SKM-1 treated with dmso at 0.1 percent for 144 hours (cell line): Measurements from ENCODE around the gene ADRM1.

Experiments used
- DNase-seq: peaks from one replicate; lab custom pipeline; 2025; ENCODE audit not compliant: unreplicated experiment; lab: John Stamatoyannopoulos, UW

ADRM1 gene

GRCh38 chr20:62323146-62323979 lies 20.6 kb downstream of the ADRM1 start:
- no peak for DNase-seq

GRCh38 chr20:62323980-62324906 lies 21.4 kb downstream of the ADRM1 start:
- DNase-seq: no peak

DNA sequence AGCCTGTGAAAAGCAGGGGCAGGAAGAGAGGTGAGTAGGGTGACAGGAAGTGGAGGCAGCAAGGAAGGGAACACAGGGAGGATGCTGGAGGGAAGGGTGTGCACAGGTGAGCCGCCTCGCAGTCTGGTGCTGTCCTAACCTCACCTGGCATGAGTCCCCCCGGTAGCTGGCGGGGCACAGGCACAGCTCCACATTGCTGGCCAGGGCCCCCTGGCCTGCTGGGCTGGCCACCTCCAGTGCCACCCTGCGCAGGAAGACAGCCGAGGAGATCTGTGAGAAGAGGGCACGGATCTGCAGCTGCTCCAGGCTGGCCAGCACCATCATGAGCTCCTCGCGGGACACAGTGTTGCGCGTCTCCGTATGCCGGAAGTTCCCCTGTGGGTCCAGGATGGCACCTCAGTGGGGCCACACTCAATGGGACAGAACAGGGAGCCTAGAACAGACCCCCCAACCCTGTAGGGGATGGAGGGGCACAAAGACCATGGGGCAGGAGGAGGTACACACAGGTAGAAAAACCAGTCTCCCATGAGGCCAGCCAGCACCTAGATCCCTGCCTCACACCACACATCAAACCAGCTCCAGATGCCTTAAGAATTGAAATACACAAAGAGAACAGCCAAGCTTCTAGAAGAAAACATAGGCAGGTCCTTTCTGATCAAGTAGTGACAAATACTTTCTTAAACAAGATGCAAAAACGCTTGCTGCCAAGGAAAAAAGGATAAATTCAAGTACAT lies 22.5 kb downstream of the ADRM1 start:
- DNase-seq: no peak

DNA sequence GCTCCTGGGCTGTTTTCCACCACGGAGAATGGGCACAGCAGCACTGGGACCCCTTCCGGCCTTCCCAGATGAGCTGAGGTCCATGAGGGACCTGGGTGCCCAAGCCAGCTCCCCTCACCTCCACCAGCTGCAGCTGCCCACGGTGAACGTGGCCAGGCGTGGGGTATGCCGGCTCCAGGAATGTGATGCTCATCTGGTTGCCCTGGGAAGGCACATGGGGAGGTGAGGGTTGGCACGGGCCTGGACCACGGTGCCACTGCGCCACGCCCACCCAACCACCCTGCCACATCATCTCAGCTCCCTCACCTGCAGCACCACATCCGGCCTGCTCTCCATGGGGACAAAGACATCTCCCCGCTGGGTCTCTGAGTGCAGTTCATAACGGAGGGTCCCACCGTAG lies 23.8 kb downstream of the ADRM1 start:
- DNase-seq: no peak

DNA sequence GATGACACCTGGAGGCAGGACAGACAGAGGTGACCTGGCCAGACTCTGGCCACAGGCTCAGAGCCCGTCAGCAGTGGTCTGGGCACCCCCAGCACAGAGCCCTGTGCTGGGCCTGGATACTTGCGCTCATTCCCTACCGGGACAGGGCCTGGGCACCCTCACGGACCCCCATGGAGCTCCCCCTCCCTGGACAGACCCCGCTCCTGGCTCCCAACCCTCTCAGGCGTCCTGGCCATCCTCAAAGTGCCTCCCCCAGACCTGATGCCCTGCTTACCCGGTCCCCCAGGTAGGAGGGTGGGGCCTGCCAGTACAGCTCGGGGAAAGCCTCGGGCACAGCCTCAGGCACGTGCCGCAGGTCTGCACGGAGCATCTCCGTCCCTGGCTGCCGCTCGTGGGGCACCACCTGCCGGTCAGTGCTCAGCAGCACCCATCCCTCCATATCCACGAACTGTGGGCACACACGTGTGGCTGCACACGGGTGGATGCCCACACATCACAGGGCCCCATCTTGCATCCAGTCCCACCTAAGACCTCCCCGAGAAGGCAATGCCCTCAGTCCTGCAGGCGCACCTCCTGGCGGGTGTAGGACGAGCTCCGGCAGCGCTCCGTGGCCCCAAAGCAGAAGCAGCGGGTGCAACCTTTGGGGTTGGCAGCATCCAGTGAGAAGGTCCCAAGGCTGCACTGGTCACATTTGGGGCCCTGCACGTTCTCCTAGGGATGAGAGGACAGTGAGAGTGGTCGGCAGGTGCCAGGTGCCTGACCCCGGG lies 24.3 kb downstream of the ADRM1 start:
- DNase-seq: no peak

DNA sequence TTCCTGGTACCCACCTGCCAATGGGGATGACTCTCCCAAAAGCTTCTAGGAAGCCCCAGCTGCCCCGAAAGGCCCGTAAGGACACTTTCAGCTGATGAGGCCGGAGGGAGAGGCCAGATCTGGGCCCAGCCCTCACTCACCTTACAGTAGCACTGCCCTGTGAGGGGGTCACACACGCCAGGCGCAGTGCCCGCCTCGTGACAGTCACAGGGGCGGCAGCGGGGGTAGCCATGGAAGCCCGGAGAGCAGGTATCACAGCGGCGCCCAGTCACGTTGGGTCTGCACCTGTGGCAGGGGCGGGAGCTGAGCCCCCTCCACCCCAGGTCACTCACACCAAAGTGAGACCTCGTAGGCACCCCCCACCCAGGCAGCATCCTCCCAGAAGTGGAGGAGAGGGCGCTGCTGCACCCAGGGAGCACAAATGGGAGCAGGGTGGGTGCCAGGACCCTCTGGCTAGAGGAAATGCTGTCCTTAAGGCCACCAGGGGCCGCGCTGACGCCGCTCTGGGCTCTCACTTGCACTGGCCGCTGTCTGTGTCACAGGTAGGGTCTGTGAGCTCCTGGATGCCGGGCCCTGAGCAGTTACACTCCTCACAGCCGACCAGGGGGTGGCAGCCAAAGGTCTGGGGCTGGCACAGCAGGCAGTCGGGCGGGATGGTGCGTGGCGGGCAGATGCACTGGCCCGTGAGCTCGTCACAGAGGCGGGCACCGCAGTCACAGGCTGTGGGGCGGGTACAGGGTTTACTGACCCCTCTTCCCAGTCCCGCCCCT lies 25.1 kb downstream of the ADRM1 start:
- no peak for DNase-seq

- DNase-seq: no peak
These were observed 26.0 kb downstream of the ADRM1 start for GRCh38 chr20:62328684-62329388.

DNA sequence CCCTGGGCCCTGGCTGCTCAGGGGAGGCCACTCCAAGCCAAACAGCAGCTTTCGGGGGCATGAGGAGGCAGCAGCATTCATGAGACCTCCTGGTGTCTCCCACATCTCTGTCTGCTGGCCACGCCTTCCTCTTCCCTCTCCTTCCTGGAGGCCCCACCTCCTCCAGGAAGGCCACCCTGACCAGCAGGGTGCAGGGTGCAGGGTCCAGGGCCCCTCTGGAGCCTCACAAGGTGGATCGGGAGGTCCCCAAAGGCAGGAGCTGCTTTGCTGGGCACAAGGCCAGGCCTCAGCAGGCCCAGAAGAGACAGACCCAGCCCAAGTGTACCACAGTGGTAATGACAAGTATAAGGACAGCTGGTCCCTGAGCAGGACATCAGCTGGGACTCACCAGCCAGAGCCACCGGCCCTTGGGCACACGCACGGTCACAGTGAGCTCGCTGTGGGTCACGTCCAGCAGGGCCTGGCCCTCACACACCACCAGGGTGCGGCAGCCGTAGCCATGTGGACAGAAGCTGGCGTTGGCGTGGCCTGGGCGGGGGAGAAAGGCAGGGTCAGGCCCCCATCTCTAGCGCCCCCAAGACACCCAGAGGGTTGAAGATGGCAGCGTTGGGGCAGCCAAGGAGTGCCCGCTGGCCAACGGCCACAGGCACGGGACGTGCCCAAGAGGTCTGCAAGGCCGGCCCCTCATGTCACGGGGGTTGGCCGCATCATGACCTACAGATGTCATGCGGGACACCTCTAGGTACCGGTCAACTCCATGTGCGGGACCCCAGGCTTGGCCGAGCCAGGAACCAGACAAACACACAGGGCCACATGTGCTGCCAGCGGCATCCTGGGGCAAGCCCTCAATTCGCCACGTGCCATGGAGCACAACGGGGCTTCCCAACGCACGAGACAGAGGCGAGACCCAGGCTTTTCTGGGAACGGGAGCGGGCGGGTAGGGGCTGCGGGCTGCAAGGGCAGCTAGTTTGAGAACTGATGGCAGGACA lies 26.9 kb downstream of the ADRM1 start:
- DNase-seq: no peak

DNA sequence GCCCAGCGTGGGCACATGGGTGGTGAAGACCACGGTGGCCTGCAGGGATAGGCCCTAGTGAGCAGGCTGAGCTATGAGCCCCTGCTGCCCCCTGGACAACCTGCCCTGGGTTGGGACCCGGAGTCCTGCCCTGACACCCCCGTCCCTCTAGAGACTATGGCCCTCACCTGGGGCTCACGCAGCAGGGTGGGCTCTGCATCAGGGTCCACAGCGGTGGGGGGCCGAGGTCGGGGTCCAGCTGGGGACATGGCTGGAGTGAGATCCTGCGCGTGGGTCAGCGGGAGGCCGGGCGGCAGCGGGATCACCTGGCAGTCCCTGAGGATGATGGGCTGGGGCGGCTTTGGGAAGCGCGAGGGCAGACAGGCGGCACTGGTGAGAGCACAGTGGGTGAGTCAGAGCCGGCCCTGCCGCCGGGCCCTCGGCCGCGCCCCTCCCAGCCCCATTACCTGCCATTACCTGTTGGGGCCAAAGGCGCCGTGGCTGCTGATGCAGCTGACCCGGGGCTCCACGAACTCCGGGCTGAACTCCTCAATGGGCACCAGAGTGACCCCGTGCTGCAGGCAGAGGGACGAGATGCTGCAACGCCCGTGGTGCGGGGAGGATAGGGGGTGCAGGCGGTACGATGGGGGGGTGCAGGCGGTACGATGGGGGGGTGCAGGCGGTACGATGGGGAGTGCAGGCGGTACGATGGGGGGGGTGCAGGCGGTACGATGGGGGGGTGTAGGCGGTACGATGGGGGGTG lies 27.9 kb downstream of the ADRM1 start:
- DNase-seq: no peak

DNA sequence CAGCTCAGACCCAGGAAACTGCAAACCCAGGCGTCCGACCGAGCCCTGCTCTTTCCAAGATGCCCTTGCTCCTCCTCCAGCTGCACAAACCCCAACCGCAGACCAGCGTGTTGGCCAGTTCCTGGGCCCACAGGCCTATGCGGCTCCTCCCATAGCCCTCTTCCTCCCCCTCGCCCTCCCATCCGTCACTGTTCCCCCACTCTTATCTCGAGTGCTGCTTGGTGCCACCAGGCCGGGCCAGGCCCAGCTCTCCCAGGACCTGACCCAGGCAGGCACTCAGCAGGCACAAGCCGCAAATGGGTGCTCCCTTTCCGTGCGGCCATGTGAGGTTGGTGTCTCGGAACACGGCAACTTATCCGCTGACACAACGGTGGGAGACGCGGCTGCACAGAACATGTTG lies 28.6 kb downstream of the ADRM1 start:
- no peak for DNase-seq

DNA sequence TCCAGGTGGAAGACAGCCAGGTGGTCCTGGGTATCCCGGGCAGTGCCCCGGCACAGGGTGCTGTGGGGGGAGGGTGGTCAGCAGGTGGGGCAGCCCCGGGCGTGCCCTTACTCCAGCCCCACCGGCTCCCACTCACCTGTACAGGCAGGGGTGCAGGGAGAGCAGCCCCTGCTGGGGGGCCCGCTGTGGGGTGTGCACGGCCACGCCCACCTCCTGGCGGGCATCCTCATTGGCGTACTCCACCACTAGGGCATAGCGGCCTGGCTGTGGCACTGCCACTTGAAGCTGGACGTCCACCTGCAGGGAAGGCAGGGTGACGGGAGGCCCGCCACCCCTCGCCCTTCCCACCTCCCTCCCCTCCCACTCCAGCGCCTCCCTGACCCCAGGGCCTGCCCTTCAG lies 29.6 kb downstream of the ADRM1 start:
- no peak for DNase-seq

GRCh38 chr20:62332989-62333819 lies 30.4 kb downstream of the ADRM1 start:
- no peak for DNase-seq

GRCh38 chr20:62333820-62334595 lies 31.2 kb downstream of the ADRM1 start:
- DNase-seq: no peak

DNA sequence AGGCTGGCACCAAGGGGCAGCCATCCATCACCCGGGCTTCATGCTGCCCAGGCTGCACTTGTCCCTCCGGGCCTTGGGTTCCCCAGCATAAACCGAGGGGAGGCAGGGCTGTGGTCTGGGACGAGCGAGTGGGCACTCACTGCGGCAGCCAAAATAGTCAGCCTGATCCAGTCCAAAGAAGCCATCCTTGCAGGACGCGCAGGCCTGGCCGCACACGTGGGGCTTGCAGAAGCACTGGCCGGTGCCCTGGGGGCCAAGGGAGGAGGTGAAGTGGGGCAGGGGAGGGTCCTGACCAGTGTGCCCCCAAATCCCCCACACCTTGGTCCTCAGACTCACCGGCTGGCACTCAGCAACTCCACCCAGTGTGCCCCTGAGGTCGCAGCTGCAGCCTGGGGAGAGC lies 32.1 kb downstream of the ADRM1 start:
- DNase-seq: no peak

GRCh38 chr20:62335532-62335931 lies 32.7 kb downstream of the ADRM1 start:
- DNase-seq: no peak

- no peak for DNase-seq
These were observed 33.5 kb downstream of the ADRM1 start for GRCh38 chr20:62336329-62336728.
